Measurements from ENCODE around the gene PHIP.

GRCh38 chr6:79115553-79116182, 37.6 kb upstream of the PHIP start:
- TF ChIP-seq CTCF (conservative IDR thresholded peaks at IDR 0.05; ENCODE audit: low read depth, low read length) = no peak
- TF ChIP-seq EZH2phosphoT487 (IDR thresholded peaks at IDR 0.05; ENCODE audit: borderline replicate concordance, low read length) = no peak
- TF ChIP-seq EZH2 (IDR thresholded peaks at IDR 0.05; ENCODE audit: low read length, unreplicated experiment) = no peak

All from PC-3 (cell line).